NCI-H2107 (cell line): ENCODE data around the gene RIMBP2.
"Not testable (repeated sequence)": the region's sequence is repeated elsewhere in the genome, so short reads cannot be mapped to it uniquely, and the experiment has no call there.

Source experiments
- DNase-seq: peaks from one replicate; lab custom pipeline; 2025; lab: John Stamatoyannopoulos, UW

The RIMBP2 gene

GRCh38 chr12:130705178-130705822 lies 10.8 kb downstream of the RIMBP2 start:
- no peak for DNase-seq

- DNase-seq: no peak
Observed at GRCh38 chr12:130704606-130705005, 11.5 kb downstream of the RIMBP2 start.

- no peak for DNase-seq
Observed at GRCh38 chr12:130703733-130704375, 12.2 kb downstream of the RIMBP2 start.

GRCh38 chr12:130702966-130703732 lies 12.9 kb downstream of the RIMBP2 start:
- no peak for DNase-seq

- DNase-seq: no peak
Observed at GRCh38 chr12:130701402-130701744, 14.7 kb downstream of the RIMBP2 start.

- DNase-seq: no peak
Observed at GRCh38 chr12:130700492-130701401, 15.4 kb downstream of the RIMBP2 start.

GRCh38 chr12:130698106-130698505 lies 18.0 kb downstream of the RIMBP2 start:
- no peak for DNase-seq

GRCh38 chr12:130696379-130697100 lies 19.6 kb downstream of the RIMBP2 start:
- DNase-seq: no peak

- no peak for DNase-seq
Observed at GRCh38 chr12:130695061-130695460, 21.0 kb downstream of the RIMBP2 start.

GRCh38 chr12:130689408-130690405 lies 26.4 kb downstream of the RIMBP2 start:
- DNase-seq: no peak

GRCh38 chr12:130688999-130689398 lies 27.1 kb downstream of the RIMBP2 start:
- DNase-seq: not testable (repeated sequence)

GRCh38 chr12:130687796-130688778 lies 28.0 kb downstream of the RIMBP2 start:
- DNase-seq: no peak

- no peak for DNase-seq
Observed at GRCh38 chr12:130687190-130687589, 28.9 kb downstream of the RIMBP2 start.

GRCh38 chr12:130686511-130686991 lies 29.5 kb downstream of the RIMBP2 start:
- no peak for DNase-seq

- DNase-seq: no peak
Observed at GRCh38 chr12:130685850-130686249, 30.2 kb downstream of the RIMBP2 start.

GRCh38 chr12:130685250-130685787 lies 30.8 kb downstream of the RIMBP2 start:
- no peak for DNase-seq

GRCh38 chr12:130683811-130684210 lies 32.3 kb downstream of the RIMBP2 start:
- DNase-seq: no peak

GRCh38 chr12:130683080-130683479 lies 33.0 kb downstream of the RIMBP2 start:
- no peak for DNase-seq
